ENCODE results near the gene OSBPL8.
"Not testable (repeated sequence)": the region's sequence is repeated elsewhere in the genome, so short reads cannot be mapped to it uniquely, and the experiment has no call there.

OSBPL8 gene

GRCh38 chr12:76508128-76508980 lies 51.2 kb downstream of the OSBPL8 start:
- Histone ChIP-seq H3K27ac (no peak overlapping the region), H3K4me3 (ENCODE audit: low read depth, low read length) (no peak overlapping the region), H3K27me3 (replicated peaks) (no peaks in the 10 kb centered on the region), H3K36me3 (replicated peaks) (no peaks in the 10 kb centered on the region)
- no peak for TF ChIP-seq CTCF (IDR thresholded peaks at IDR 0.05; ENCODE audit: low read depth, low read length, missing control alignments)
- in situ Hi-C loops (cut with HindIII; ENCODE audit: low pct_ligation_motif_present, low sequenced_read_pairs), result no loop called here
- no peak for DNase-seq

- no peak for TF ChIP-seq CTCF (IDR thresholded peaks at IDR 0.05; ENCODE audit: low read depth, low read length, missing control alignments)
- Histone ChIP-seq H3K27me3 (replicated peaks) (no peaks in the 10 kb centered on the region), H3K4me3 (ENCODE audit: low read depth, low read length) (no peak overlapping the region), H3K27ac (no peak overlapping the region), H3K36me3 (replicated peaks) (no peaks in the 10 kb centered on the region)
- in situ Hi-C loops (cut with HindIII; ENCODE audit: low pct_ligation_motif_present, low sequenced_read_pairs), result no loop called here
- no peak for DNase-seq
These were observed 53.4 kb downstream of the OSBPL8 start for GRCh38 chr12:76506149-76506548.

GRCh38 chr12:76505050-76505449 lies 54.5 kb downstream of the OSBPL8 start:
- Histone ChIP-seq H3K27ac (no peak overlapping the region), H3K27me3 (replicated peaks) (no peaks in the 10 kb centered on the region), H3K36me3 (replicated peaks) (no peaks in the 10 kb centered on the region), H3K4me3 (ENCODE audit: low read depth, low read length) (no peak overlapping the region)
- in situ Hi-C loops (cut with HindIII; ENCODE audit: low pct_ligation_motif_present, low sequenced_read_pairs), result no loop called here
- TF ChIP-seq CTCF (IDR thresholded peaks at IDR 0.05; ENCODE audit: low read depth, low read length, missing control alignments), result no peak
- DNase-seq, result no peak

GRCh38 chr12:76504606-76505005 lies 55.0 kb downstream of the OSBPL8 start:
- Histone ChIP-seq H3K27ac (no peak overlapping the region), H3K27me3 (replicated peaks) (no peaks in the 10 kb centered on the region), H3K36me3 (replicated peaks) (no peaks in the 10 kb centered on the region), H3K4me3 (ENCODE audit: low read depth, low read length) (no peak overlapping the region)
- DNase-seq, result no peak
- in situ Hi-C loops (cut with HindIII; ENCODE audit: low pct_ligation_motif_present, low sequenced_read_pairs), result no loop called here
- TF ChIP-seq CTCF (IDR thresholded peaks at IDR 0.05; ENCODE audit: low read depth, low read length, missing control alignments), result no peak

- DNase-seq, result no peak
- TF ChIP-seq CTCF (IDR thresholded peaks at IDR 0.05; ENCODE audit: low read depth, low read length, missing control alignments), result no peak
- H3K36me3 ChIP-seq (replicated peaks), result no peaks in the 10 kb centered on the region
- in situ Hi-C loops (cut with HindIII; ENCODE audit: low pct_ligation_motif_present, low sequenced_read_pairs), result no loop called here
- no peaks in the 10 kb centered on the region for H3K27me3 ChIP-seq (replicated peaks)
- no peak overlapping the region for H3K4me3 ChIP-seq (ENCODE audit: low read depth, low read length)
- H3K27ac ChIP-seq, result no peak overlapping the region
These were observed 55.6 kb downstream of the OSBPL8 start for GRCh38 chr12:76503957-76504356.

- H3K36me3 ChIP-seq (replicated peaks), result no peaks in the 10 kb centered on the region
- TF ChIP-seq CTCF (IDR thresholded peaks at IDR 0.05; ENCODE audit: low read depth, low read length, missing control alignments), result no peak
- in situ Hi-C loops (cut with HindIII; ENCODE audit: low pct_ligation_motif_present, low sequenced_read_pairs), result no loop called here
- no peak overlapping the region for H3K4me3 ChIP-seq (ENCODE audit: low read depth, low read length)
- no peak for DNase-seq
- H3K27ac ChIP-seq, result no peak overlapping the region
- H3K27me3 ChIP-seq (replicated peaks), result no peaks in the 10 kb centered on the region
These were observed 58.2 kb downstream of the OSBPL8 start for GRCh38 chr12:76501390-76501789.

- H3K27me3 ChIP-seq (replicated peaks); in situ Hi-C loops (cut with HindIII; ENCODE audit: low pct_ligation_motif_present, low sequenced_read_pairs); DNase-seq; H3K27ac ChIP-seq; H3K4me3 ChIP-seq (ENCODE audit: low read depth, low read length); H3K36me3 ChIP-seq (replicated peaks): not testable (repeated sequence)
These were observed 60.4 kb downstream of the OSBPL8 start for GRCh38 chr12:76499136-76499535.

All from brain microvascular endothelial cell (primary cell).